GM12874 (cell line): ENCODE data around the gene LARP1B.

Experiments
- TF ChIP-seq, protein P1 (sequence below): IDR thresholded peaks from 2 replicates; pipeline ENCODE4 v1.5.1; 2011; ENCODE audit warnings: low read depth, mild to moderate bottlenecking, control low read depth, low read length, moderate library complexity; ENCODE audit not compliant: insufficient read depth

The LARP1B gene

DNA sequence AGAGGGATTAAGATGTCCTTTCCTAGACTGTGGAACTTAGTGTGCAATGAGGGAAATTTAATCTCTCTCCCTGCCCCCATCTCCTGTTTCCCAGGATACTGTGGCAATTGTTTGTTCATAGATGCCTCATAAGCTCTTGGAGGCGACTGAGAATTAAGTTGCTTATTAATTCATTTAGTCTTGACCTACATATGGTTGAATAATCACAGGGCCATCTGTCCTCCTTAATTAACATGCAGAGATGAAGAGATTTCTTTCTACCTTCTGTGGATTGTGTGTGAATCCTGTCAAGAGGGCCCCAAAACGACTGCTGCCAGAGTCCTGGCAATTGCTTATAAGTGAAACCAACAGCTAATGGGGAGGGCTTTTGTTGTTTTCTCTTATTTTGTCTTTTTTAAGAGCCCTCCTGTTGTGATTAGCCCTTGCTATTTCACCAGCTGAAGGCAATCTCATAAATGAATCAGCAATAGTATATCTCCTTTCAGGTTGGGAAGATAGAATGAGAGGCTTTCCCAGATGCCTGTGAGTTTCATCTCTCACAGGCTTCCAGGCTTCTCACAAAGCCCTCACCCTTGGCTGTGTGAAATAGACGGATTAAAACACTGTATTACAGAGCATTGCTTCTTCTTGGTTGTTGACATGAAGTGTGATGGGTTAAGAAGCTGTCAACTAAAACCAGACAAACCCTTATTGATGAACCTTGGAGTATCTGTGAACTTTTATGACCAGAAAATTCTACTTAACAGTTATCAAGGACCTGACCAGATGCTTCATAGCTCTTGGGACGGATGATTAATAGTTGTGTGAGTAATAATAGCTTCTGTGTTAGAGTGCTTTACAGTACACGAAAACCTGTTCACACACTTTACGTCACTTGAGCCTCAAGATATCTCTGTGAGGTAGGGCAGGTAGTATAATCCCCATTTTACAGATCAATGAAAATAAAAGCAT, 168.0 kb downstream of the LARP1B start:
- TF ChIP-seq, protein P1, sequence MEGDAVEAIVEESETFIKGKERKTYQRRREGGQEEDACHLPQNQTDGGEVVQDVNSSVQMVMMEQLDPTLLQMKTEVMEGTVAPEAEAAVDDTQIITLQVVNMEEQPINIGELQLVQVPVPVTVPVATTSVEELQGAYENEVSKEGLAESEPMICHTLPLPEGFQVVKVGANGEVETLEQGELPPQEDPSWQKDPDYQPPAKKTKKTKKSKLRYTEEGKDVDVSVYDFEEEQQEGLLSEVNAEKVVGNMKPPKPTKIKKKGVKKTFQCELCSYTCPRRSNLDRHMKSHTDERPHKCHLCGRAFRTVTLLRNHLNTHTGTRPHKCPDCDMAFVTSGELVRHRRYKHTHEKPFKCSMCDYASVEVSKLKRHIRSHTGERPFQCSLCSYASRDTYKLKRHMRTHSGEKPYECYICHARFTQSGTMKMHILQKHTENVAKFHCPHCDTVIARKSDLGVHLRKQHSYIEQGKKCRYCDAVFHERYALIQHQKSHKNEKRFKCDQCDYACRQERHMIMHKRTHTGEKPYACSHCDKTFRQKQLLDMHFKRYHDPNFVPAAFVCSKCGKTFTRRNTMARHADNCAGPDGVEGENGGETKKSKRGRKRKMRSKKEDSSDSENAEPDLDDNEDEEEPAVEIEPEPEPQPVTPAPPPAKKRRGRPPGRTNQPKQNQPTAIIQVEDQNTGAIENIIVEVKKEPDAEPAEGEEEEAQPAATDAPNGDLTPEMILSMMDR, result no peak

DNA sequence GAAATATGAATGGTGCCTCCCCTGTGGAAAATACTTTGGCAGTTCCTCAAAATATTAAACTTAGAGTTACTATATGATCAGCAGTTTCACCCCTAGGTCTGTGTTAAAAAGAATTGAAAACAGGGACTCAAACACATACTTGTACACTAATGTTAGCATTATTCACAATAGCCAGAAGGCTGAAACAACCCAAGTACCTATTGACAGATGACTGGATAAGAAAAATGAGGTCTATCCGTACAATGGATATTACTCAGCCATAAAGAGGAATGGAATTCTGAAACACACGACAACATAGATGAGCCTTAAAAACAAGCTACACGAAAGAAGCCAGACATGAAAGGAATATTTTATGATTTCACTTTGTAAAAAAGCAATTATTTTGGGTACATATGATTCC, 171.6 kb downstream of the LARP1B start:
- TF ChIP-seq, protein P1, result no peak

DNA sequence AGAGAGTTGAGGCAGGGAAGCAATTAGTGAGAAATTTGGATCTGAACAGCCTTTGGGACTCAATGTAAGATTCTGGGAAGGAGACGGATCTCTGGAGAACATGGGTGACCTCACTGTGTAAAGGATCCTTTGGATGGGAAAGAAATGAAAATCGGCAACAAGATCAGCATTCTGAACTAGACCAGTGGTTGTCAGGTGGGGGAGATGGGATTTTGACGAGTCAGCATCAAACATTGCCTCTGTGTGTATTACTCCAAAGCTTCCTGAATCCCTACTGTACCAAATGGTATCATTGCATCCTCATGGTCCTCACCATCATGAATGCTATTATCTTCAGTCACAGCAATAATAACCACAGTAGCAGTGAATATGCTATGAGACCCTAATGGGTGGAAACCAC, 173.7 kb downstream of the LARP1B start:
- TF ChIP-seq, protein P1, result no peak

DNA sequence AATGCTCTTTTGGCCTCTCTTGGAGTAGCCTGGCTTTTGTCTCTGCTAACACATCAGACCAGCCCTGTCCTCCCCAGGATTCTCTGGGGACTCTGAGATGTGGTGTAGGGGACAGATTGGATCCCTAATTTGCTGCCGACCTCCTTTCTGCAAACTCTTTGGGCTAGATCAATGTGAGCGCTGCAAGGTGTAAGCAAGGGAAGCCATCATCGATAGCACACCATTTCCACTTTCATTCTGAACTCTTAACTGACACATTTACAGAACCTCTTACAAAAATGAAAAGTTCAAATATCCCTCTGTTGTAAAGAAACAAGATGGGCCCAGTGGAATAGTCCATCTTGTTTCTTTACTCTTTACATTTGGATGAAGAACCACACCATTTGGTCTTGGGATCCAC, 179.9 kb downstream of the LARP1B start:
- TF ChIP-seq, protein P1, result no peak

DNA sequence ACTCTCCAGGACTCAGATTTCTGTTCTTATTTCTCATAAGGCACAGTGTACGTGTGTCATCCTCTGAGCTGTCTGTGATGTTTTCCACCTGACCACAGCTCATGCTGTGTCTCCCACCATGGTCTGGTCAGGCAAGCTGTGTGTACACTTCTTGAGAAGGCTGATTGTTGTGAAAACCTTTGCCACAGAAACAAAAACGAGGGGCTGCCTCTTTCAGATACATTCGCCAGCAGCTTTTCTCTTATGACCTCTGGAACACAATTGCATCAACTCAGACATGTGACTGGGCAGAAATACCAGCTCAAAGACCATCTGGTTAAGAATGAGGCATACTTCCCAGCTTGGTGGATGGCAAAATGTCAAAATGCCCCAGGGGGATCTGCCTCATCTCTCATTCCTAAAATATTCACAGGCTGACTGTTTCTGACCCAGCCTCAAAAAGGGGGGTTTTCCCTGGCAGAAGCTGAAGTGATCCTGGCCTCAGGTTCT, 180.4 kb downstream of the LARP1B start:
- TF ChIP-seq, protein P1, result no peak

DNA sequence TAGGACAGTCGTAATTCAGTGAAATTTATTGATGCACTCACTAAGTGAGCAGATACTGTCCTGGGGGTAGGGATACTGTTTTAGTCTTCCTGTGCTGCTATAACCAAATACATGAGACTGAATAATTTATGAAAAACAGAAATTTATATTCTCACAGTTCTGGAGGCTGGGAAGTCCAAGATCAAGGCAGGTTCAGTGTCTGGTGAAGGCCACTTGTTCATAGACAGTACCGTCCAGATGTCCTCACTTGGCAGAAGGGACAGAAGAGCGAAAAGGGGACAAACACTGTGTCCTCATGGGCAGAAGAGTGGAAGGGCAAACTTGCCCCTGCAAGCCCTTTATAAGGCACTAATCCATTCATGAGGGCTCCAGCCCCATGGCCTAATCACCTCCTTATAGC, 180.9 kb downstream of the LARP1B start:
- TF ChIP-seq, protein P1, result no peak

DNA sequence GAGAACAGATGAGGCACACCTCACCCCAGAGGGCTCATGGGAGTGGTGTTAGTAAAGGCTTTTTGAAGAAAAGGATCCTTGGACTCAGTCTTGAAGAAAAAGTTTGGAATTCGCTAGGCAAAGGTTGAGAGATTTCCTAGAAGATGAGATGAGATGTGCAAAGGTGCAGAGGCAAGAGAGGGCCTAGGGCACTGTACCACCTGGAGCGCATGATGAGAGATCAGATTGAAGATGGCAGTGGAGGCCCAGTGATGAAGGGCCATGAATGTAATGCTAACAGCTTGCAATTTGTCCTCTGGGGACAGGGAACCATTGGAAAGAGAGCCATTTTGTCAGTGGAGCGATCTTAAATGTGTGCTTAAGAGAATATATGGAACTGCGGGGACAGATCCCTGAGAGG, 181.5 kb downstream of the LARP1B start:
- TF ChIP-seq, protein P1, result no peak
